Left kidney (tissue), 2 donors: ENCODE results near the gene JMJD6. TPM values are rescaled to one million over a fixed set of nuclear protein-coding genes. Genes with fewer than 3 reads are reported as not detected.

Experiments
- DNase-seq: peaks from one replicate; pipeline ENCODE4 v3.0.0-alpha.2; 2013
- polyA plus RNA-seq: library from polyadenylated mRNA; unstranded; fragments of 120-200 nt; gene quantifications from one replicate; pipeline ENCODE4 v1.2.1, GENCODE V29; 2013; ENCODE audit not compliant: insufficient read length

The JMJD6 gene
- polyA plus RNA-seq, 1 donor, result 21.0 TPM

- DNase-seq, result peak; percentile 81
These were observed 44.9 kb downstream of the JMJD6 start for GRCh38 chr17:76681222-76682137.

DNA sequence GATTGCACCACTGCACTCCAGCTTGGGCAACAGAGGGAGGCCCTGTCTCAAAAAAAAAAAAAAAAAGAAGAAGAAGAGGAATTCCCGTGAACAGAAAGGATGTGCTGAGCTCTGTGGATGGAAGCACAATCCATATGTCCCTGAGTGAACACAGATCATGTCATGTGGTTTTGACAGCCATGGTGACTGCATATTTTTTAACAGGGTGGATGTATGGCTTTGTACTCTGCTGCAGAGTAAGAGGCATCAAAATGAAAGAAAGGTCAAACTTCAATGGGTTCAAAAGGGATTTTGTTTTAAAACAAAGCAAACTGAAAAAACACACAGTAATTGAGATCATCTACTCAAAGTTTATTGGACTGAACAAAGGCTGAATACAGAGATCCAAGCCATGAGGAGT lies 47.2 kb downstream of the JMJD6 start:
- no peak for DNase-seq

- DNase-seq, result no peak
These were observed 48.1 kb downstream of the JMJD6 start for GRCh38 chr17:76678330-76678729.

DNA sequence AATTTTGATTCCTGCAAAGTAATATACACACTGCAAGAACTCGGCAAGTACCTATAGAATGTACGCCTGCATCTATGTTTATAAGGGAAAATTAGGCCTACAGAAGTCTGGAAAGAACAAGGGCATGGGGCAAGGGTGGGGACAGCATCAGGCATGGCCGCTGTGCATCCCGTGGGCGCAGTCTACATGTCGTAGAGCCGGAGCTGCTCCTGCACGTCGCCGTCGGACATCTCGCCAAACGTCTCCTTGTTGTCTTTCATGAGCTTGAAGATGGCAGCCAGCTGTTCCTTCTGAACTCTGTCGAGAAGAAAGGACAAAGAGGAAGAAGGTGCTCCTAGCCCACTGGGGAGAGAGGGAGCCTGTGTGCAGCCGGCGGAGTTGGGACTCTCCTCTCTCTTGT lies 49.0 kb downstream of the JMJD6 start:
- DNase-seq, result no peak

DNA sequence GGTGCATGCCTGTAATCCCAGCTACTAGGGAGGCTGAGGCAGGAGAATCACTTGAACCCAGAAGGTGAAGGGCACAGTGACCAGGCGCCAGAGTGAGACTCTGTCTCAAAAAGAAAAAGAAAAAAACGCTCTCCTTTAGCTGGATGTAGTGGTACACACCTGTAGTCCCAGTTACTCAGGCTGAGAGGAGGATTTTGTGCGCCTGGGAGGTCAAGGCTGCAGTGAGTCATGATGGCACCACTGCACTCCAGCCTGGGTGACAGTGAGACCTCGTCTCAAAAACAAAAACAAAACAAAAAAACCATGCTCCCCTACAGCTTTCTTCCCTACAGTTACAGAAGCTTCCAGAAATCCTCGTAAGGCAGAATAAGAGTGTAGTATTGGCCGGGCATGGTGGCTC lies 49.8 kb downstream of the JMJD6 start:
- DNase-seq, result no peak

GRCh38 chr17:76675648-76676047 lies 50.8 kb downstream of the JMJD6 start:
- DNase-seq, result no peak

DNA sequence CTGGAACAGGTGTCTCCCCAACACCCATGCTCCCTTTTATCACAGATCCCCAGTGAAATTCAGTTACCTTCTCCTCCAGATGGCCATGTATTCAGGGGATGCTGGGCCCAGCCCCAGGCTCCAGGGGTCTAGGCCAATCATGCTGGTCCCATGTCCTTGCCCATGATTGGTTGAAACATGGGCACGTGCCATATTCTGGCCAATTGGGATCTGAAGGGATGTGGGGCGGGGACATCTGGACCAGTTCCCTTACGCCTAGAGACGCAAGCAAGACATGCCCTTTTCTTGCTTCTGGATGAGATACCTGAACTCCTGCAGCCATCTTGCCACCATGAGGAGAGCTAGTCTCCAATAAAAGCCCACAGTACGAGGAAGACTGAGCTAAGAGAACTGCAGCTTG lies 51.8 kb downstream of the JMJD6 start:
- no peak for DNase-seq

- DNase-seq, result no peak
These were observed 52.7 kb downstream of the JMJD6 start for GRCh38 chr17:76673729-76674128.

DNA sequence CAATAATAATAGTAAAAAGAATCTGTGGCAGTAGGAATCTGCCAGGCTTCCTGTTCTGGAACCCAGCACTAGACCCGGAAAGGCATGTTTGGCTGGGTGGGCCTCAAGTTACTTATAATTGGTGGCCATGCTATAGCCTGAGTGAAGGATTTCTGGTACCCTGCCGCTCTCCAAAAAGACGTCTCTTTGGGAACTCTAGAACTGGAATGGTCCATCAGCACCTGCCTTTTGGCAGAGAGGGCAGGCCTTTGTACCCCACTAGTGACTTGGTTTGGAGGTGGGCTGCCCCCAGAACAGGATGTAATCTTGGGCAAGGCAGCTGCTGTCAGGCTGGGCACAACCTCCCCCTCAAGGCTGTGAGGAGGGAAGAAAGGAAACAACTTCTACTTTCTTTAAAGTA lies 53.5 kb downstream of the JMJD6 start:
- DNase-seq, result no peak

DNA sequence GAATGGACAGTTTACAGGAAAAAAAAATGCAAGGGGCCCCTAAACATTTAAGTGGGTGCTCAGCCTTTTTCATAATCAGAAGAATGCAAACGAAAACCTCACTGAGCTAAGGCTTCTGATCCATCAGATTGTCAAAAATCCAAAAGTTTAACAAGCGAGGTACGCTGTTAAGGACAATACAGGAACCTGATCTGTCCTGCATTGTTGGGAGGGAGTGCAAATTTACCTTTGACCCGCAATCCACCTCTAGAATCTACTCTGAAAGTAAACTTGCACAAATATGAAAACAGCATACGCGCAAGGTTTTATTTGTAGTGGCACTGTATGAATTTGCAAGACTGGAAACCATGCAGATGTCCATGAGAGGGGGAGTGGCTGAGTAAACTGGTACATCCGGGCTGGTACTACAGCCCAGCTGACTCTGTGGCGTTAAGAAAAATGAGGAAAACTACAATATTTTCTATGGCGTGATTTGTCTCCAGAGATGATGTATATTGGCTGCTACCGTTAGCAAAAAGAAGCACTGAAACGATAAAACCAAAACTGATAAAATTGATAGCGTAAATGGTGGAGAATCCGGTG lies 54.0 kb downstream of the JMJD6 start:
- no peak for DNase-seq

DNA sequence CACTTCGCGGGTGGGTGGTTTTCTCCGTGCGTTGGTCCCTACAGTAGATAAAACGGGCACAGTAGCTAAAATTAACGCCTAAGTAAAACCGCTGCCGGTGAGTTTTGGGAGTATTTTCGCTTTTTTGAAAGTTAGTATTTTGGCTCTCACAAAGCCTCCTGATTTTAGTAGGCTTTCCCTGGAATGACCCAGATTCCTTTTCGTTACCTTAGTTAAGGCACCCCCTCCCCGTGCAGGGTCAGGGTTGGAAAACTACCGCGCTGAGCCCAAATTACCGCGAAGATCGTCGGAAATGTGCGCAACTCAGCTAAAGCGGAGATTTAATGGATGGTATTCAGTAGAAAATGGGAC lies 54.5 kb downstream of the JMJD6 start:
- DNase-seq, result no peak

DNA sequence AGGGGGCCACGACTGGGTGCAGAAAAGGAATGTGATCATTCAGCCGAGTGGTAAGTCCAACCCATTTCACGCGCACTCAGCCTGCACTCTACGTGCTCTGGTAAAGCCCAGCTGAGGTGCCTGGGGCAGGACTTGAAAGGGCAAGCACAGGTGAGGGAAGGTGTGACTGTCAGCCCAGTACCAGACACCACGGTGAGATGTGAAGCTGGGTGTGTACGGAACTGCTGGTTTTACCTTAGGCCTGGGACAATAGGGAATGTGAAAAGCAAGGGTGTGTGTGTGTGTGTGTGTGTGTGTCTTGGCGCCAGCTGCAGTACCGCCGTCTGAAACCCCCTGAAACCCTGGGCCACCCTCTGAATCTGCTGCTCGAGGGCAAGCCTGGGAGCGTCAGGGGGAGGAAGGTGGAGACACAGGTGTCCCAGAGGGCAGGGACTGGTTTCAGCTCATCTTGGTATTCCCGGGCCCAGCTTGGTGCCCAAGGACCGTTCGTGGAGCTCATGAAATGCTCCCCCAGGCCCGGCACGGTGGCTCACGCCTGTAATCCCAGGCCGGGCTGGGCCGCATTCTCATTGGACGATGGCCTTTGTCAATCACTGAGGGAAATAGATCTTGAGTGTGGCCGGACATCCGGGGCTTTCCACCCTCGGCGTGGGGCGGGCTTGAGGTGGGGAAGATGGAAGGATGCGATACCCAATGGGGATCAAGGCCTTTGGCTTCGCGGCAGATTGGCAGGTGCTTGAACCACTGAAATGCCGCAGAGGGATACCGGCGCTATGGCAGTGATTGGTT lies 55.1 kb downstream of the JMJD6 start:
- DNase-seq, result peak; percentile 100

- no peak for DNase-seq
These were observed 55.7 kb downstream of the JMJD6 start for GRCh38 chr17:76670718-76671122.

- DNase-seq, result no peak
These were observed 56.2 kb downstream of the JMJD6 start for GRCh38 chr17:76670020-76670717.

Other genes with a start within 250 kb of the JMJD6 start
- 6.8 TPM for gene RHBDF2, start 225.2 kb downstream of the JMJD6 start, polyA plus RNA-seq
- gene CYGB, start 188.9 kb downstream of the JMJD6 start, polyA plus RNA-seq, result 11.0 TPM
- 3.7 TPM for gene PRCD, start 186.6 kb downstream of the JMJD6 start, polyA plus RNA-seq
- gene ST6GALNAC2, start 140.7 kb downstream of the JMJD6 start, polyA plus RNA-seq, result 8.1 TPM
- 0.28 TPM for gene ST6GALNAC1, start 82.8 kb downstream of the JMJD6 start, polyA plus RNA-seq
- 87.4 TPM for gene MXRA7, start 15.6 kb downstream of the JMJD6 start, polyA plus RNA-seq
- 40.6 TPM for gene METTL23, start 233 bp upstream of the JMJD6 start, polyA plus RNA-seq
- gene SRSF2, start 10.7 kb upstream of the JMJD6 start, polyA plus RNA-seq, result 473 TPM
- gene MFSD11, start 11.5 kb upstream of the JMJD6 start, polyA plus RNA-seq, result 32.6 TPM
- gene MGAT5B, start 141.8 kb upstream of the JMJD6 start, polyA plus RNA-seq, result 1.5 TPM